HepG2 (cell line): ENCODE measurements around the gene ABHD13. TPM values are rescaled to one million over a fixed set of nuclear protein-coding genes. Genes with fewer than 3 reads are reported as not detected.
"Not testable (repeated sequence)": the region's sequence is repeated elsewhere in the genome, so short reads cannot be mapped to it uniquely, and the experiment has no call there.

Source experiments
- ATAC-seq: fragments of 200-7000 bp; cut with Tn5 transposase; 3 replicates; pipeline ENCODE4 v1.9.1; 2020; ENCODE audit warnings: mild to moderate bottlenecking, moderate library complexity
- BruUV-seq: library from RNA; stranded (reverse); fragments of 400-500 nt; replicated peaks from 2 replicates; lab custom pipeline; 2021; lab: Mats Ljungman, UMichigan
- CTCF ChIA-PET: fragments of 300-600 bp; formaldehyde crosslinking; extraction: SDS; loops from one replicate; lab custom pipeline; 2021; ENCODE audit warnings: low total read pairs, inconsistent platforms, low intra/inter-chr PET ratio; lab: Yijun Ruan, JAX
- POLR2A ChIA-PET: fragments of 350-600 bp; sonication (Branson Sonifier 250); formaldehyde crosslinking; loops from one replicate; lab custom pipeline; 2020; ENCODE audit warnings: antibody characterized with exemption, inconsistent platforms; lab: Yijun Ruan, JAX
- DNase-seq: peaks from one replicate; pipeline ENCODE4 v3.0.0-alpha.2; 2015; ENCODE audit warnings: low spot score
- FAIRE-seq: peaks from 3 replicates; lab custom pipeline; 2011; peaks lifted over from hg19 to GRCh38; lab: Jason Lieb, UNC
- H2AFZ ChIP-seq: one replicate; pipeline ENCODE4 v1.6.1; 2011; ENCODE audit warnings: low read length, inconsistent platforms
- H3K27ac ChIP-seq: fragments of 300-600 bp; 3 replicates; pipeline ENCODE4 v1.8.0; 2011; ENCODE audit warnings: mixed run types, mild to moderate bottlenecking, mixed read lengths, low read length, inconsistent platforms; ENCODE audit not compliant: insufficient read depth; ENCODE audit errors: extremely low read length
- H3K27me3 ChIP-seq, 2 experiments: fragments of 200-600 bp in 1 of 2; 2 replicates in 1 of 2; 3 replicates in 1 of 2; pipeline versions ENCODE4 v1.6.0 to v1.8.0; 2011; ENCODE audit warnings: low read length in 2 of 2, mild to moderate bottlenecking in 2 of 2, moderate library complexity in 2 of 2, inconsistent platforms in 1 of 2; ENCODE audit not compliant: insufficient read depth in 2 of 2, control insufficient read depth in 1 of 2
- H3K36me3 ChIP-seq, 2 experiments: fragments of 200-600 bp in 1 of 2; replicated peaks in 1 of 2; 2 replicates in 1 of 2; 3 replicates in 1 of 2; pipeline versions ENCODE4 v1.5.1 to v1.8.0; 2011; ENCODE audit warnings: low read length in 2 of 2, inconsistent platforms in 1 of 2; ENCODE audit not compliant: insufficient read depth in 2 of 2, control insufficient read depth in 1 of 2
- H3K4me1 ChIP-seq: 2 replicates; pipeline ENCODE4 v1.5.1; 2012; ENCODE audit warnings: low read length, inconsistent platforms; ENCODE audit not compliant: insufficient read depth
- H3K4me2 ChIP-seq: 2 replicates; pipeline ENCODE4 v1.6.0; 2011; ENCODE audit warnings: low read depth, low read length, inconsistent platforms
- H3K4me3 ChIP-seq, 3 experiments: fragments of 200-600 bp in 1 of 3; sonication (generic), shearing (Covaris generic) in 1 of 3; replicated peaks in 1 of 3; 2 replicates each; pipeline ENCODE4 v1.5.1; 2011 to 2016; ENCODE audit warnings: low read length in 3 of 3, inconsistent platforms in 2 of 3, low read depth in 2 of 3, mild to moderate bottlenecking in 2 of 3, control low read depth in 1 of 3, mixed read lengths in 1 of 3; ENCODE audit not compliant: insufficient read depth in 1 of 3
- H3K79me2 ChIP-seq: one replicate; pipeline ENCODE4 v1.6.1; 2011; ENCODE audit warnings: low read length, inconsistent platforms; ENCODE audit not compliant: insufficient read depth
- H3K9ac ChIP-seq: 2 replicates; pipeline ENCODE4 v1.6.0; 2011; ENCODE audit warnings: mild to moderate bottlenecking, low read depth, low read length, inconsistent platforms; ENCODE audit not compliant: insufficient read depth
- H3K9me3 ChIP-seq: 2 replicates; pipeline ENCODE4 v1.5.1; 2012; ENCODE audit warnings: mild to moderate bottlenecking, low read length
- H4K20me1 ChIP-seq: 2 replicates; pipeline ENCODE4 v1.6.0; 2011; ENCODE audit warnings: inconsistent platforms, mild to moderate bottlenecking, low read length, moderate library complexity; ENCODE audit not compliant: insufficient read depth
- PRPF4 ChIP-seq: fragments of 200-400 bp; formaldehyde crosslinking; IDR thresholded peaks from 2 replicates; pipeline ENCODE4 v1.6.1; 2016; ENCODE audit warnings: low read length, low read depth; ENCODE audit not compliant: poor library complexity, severe bottlenecking
- SALL1 ChIP-seq: sonication (generic); formaldehyde crosslinking; IDR thresholded peaks from 2 replicates; pipeline ENCODE4 v1.8.0; 2022; ENCODE audit warnings: mild to moderate bottlenecking, missing genetic modification reagents
- ZBTB34 ChIP-seq: sonication (generic); formaldehyde crosslinking; IDR thresholded peaks from 2 replicates; pipeline ENCODE4 v1.8.0; 2022; ENCODE audit warnings: mild to moderate bottlenecking, missing genetic modification reagents
- ZBTB38 ChIP-seq: sonication (generic); formaldehyde crosslinking; IDR thresholded peaks from 2 replicates; pipeline ENCODE4 v1.5.1; 2020; ENCODE audit warnings: mild to moderate bottlenecking, missing genetic modification reagents
- ZNF20 ChIP-seq: sonication (generic); formaldehyde crosslinking; IDR thresholded peaks from 2 replicates; pipeline ENCODE4 v1.4.0; 2020; ENCODE audit warnings: mild to moderate bottlenecking, moderate library complexity, missing genetic modification reagents
- ZNF234 ChIP-seq: sonication (generic); formaldehyde crosslinking; conservative IDR thresholded peaks from 2 replicates; pipeline ENCODE4 v1.5.1; 2020; ENCODE audit warnings: mild to moderate bottlenecking, missing genetic modification reagents
- WGBS: methylation state at CpG from one replicate; pipeline ENCODE4 v1.1.6; 2017; ENCODE audit warnings: low lambda C conversion rate; 5-methylcytosine and 5-hydroxymethylcytosine counted together
- in situ Hi-C: cut with HindIII; loops from 2 replicates; pipeline ENCODE4 v1.10.0; 2017; ENCODE audit warnings: low pct_unique_long_range_greater_than_20kb; ENCODE audit not compliant: extremely low pct_ligation_motif_present
- intact Hi-C: fragments of 100-400 bp; cut with micrococcal nuclease; formaldehyde crosslinking; loops from one replicate; pipeline ENCODE4 v1.10.0; 2022; ENCODE audit not compliant: unreplicated experiment
- polyA plus RNA-seq, 8 experiments: library from polyadenylated mRNA; depleted of rRNA in 3 of 8; stranded (reverse) in 7 of 8; unstranded in 1 of 8; fragments of >200 nt; fragmentation: Illumina TruSeq in 4 of 8; extraction: Trizol in 4 of 8; gene quantifications; 2 replicates each; pipeline versions ENCODE4 v1.2.1 to v1.2.3, GENCODE V29; 2011 to 2016; ENCODE audit warnings: low read depth in 4 of 8, missing spikeins in 1 of 8, mixed read lengths in 1 of 8; ENCODE audit not compliant: insufficient read depth in 1 of 8
- total RNA-seq, 5 experiments: library from RNA; depleted of rRNA; stranded (reverse); fragments of >200 nt; fragmentation: Illumina TruSeq; extraction: Trizol; gene quantifications; 2 replicates each; pipeline ENCODE4 v1.2.3, GENCODE V29; 2016; ENCODE audit warnings: low read depth in 1 of 5

ABHD13 gene
- total and polyA plus RNA-seq, 2 of the 13 experiments (the other 11 are each of a cell fraction or from before 2014, with no cell fraction given), result 4.3 to 6.2 TPM

GRCh38 chr13:108217307-108218043 is 717 bp upstream of the ABHD13 start:
- WGBS, result 61% methylated on average over 27 of the region's 27 CpGs
- H3K4me3 ChIP-seq, result peak overlapping the region; percentile 63 to 97 (median 93)
- H3K36me3 ChIP-seq, H3K27me3 ChIP-seq, H4K20me1 ChIP-seq, FAIRE-seq, DNase-seq, CTCF ChIA-PET, H3K9me3 ChIP-seq: not testable (repeated sequence)
- POLR2A ChIA-PET, result interaction anchor here (1.0 to 2.0 kb wide), 2 partner anchors 13 to 63 kb away, joined by 3 to 8 read pairs; no protein-coding TSS in a partner anchor
- ATAC-seq, result peak; percentile 15
- peaks cover 41% of the 10 kb centered on the region for H3K79me2 ChIP-seq
- in situ Hi-C loops (loop anchor here (25.0 kb wide), 1 partner anchor 1895 kb away; no protein-coding TSS in a partner anchor), intact Hi-C loops (loop anchor here (5.0 kb wide), 1 partner anchor 40 kb away; no protein-coding TSS in a partner anchor)
- H3K4me2 ChIP-seq, result peak overlapping the region; percentile 74
- TF ChIP-seq ZNF20, result peak; percentile 63; the same call in 1 of the 2 replicates
- 0 out of 2 replicates have a peak, but pooled peaks have one; percentile 2 for TF ChIP-seq ZBTB34 (CRISPR knock-in tag)
- TF ChIP-seq PRPF4, result peak; percentile 33
- peak; percentile 93 for TF ChIP-seq ZBTB38
- 0 out of 2 replicates have a peak, but pooled peaks have one; percentile 37 for TF ChIP-seq ZNF234
- 0 out of 2 replicates have a peak, but pooled peaks have one; percentile 14 for TF ChIP-seq SALL1 (CRISPR knock-in tag)
- peak overlapping the region; percentile 96 for H3K9ac ChIP-seq
- H2AFZ ChIP-seq, result peak overlapping the region; percentile 71
- peak overlapping the region; percentile 92 for H3K27ac ChIP-seq
- TSS peak; percentile 89 for BruUV-seq
- H3K4me1 ChIP-seq, result peaks cover 40% of the 10 kb centered on the region
